Immature natural killer cell (primary cell): ENCODE data around the gene LEPROT. TPM values are rescaled to one million over a fixed set of nuclear protein-coding genes. Genes with fewer than 3 reads are reported as not detected.

Experiments
- DNase-seq, 3 donors: peaks; one replicate each; pipeline ENCODE4 v3.0.0; 2022; ENCODE audit warnings: mixed read lengths in 1 of 3
- H3K27ac Mint-ChIP-seq, 6 donors: one replicate each; pipeline ENCODE4 v1.8.0; 2020; ENCODE audit warnings: mixed read lengths in 6 of 6, mild to moderate bottlenecking in 5 of 6, inconsistent platforms in 4 of 6, moderate library complexity in 3 of 6
- H3K27me3 Mint-ChIP-seq, 3 donors: one replicate each; pipeline ENCODE4 v1.8.0; 2020 to 2021; ENCODE audit warnings: low read depth in 3 of 3, mild to moderate bottlenecking in 3 of 3, mixed read lengths in 3 of 3, moderate library complexity in 3 of 3, inconsistent platforms in 1 of 3
- H3K36me3 Mint-ChIP-seq, 3 donors: one replicate each; pipeline ENCODE4 v1.8.0; 2020; ENCODE audit warnings: mixed read lengths in 3 of 3, inconsistent platforms in 2 of 3, mild to moderate bottlenecking in 2 of 3
- H3K4me1 Mint-ChIP-seq, 2 donors: one replicate each; pipeline ENCODE4 v1.8.0; 2020; ENCODE audit warnings: inconsistent platforms in 2 of 2, mild to moderate bottlenecking in 2 of 2, mixed read lengths in 2 of 2, moderate library complexity in 1 of 2
- H3K4me3 Mint-ChIP-seq, 5 donors: one replicate each; pipeline ENCODE4 v1.8.0; 2020; ENCODE audit warnings: mild to moderate bottlenecking in 5 of 5, mixed read lengths in 5 of 5, inconsistent platforms in 3 of 5, moderate library complexity in 3 of 5
- H3K9me3 Mint-ChIP-seq, 6 donors: one replicate each; pipeline ENCODE4 v1.8.0; 2020; ENCODE audit warnings: mild to moderate bottlenecking in 6 of 6, mixed read lengths in 6 of 6, inconsistent platforms in 4 of 6, moderate library complexity in 3 of 6
- polyA plus RNA-seq, 3 donors: library from polyadenylated mRNA; unstranded; fragments of 300-500 nt; fragmentation: Illumina TruSeq; gene quantifications; one replicate each; pipeline ENCODE4 v1.2.3, GENCODE V29; 2021

The LEPROT gene
- polyA plus RNA-seq, 3 donors from 2014 or later = 11.9 to 24.8 (median 17.6) TPM

DNA sequence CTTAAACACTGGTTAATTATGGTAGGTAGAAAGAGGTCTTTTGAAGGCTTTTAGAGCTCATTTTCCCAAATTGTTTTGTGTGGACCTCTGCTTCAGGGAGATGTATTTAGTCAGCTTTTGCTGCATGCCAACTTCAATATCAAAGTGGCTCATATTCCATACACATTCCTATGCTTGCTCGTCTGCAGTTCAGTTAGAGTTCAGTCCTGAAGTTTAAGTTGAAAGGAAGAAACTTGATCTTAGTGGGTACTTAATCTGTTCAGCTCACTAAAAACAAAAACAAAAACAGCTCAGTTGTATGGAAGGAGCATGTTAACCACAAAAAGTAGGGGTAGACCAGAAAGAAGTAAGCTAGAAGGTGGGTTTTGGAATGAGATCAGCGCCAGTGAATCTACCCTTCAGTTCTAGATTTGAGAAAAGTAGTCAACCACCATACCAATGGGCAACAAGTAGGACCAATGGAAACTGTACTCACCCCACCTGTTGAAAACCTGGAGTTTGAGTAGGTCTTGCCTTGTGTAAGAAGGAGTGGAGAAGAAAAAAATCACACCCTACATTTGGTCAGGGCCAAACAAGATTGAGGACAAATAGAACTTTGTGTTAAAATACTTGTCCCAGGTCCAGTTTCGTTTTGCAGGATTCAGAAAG, 58.0 kb downstream of the LEPROT start:
- Mint-ChIP-seq H3K4me1 (no peaks in the 10 kb centered on the region), H3K9me3 (no peaks in the 10 kb centered on the region), H3K4me3 (no peak overlapping the region), H3K27me3 (peaks cover 2 to 4% (median 3%) of the 10 kb centered on the region in 3 donors), H3K27ac (no peak overlapping the region), H3K36me3 (no peaks in the 10 kb centered on the region)
- no peak for DNase-seq

DNA sequence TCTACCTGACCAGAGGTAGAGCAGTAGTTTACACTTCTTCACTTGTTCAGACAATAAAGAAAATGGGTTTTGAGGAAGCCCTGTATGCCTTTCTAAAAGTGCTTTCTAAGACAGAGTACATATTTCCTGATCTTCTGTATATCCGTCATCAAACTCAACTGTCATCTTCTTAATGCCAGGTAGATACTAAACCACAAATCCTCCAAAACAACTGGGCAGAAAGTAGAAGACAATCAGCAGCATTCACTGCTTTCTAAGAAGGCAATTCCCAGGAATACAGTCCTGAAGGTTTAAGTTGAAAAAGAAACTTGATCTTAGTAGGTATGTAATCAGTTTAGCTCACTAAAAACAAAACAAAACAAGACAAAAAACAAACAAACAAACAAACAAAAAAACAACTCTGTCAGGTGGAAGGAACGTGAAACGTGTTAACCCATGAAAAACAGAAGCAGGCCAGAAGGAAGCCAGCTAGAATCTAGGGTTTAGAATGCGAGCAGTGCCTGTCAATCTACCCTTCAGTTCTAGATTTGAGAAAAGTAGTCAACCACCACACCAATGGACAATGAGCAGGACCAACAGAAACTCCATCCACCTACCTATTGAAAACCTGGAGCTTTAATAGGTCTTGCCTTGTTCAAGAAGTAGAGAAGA, 59.2 kb downstream of the LEPROT start:
- Mint-ChIP-seq H3K27ac (no peak overlapping the region), H3K36me3 (no peaks in the 10 kb centered on the region), H3K27me3 (peaks cover 2 to 4% (median 3%) of the 10 kb centered on the region in 3 donors), H3K4me3 (no peak overlapping the region), H3K4me1 (no peaks in the 10 kb centered on the region), H3K9me3 (no peaks in the 10 kb centered on the region)
- no peak for DNase-seq

DNA sequence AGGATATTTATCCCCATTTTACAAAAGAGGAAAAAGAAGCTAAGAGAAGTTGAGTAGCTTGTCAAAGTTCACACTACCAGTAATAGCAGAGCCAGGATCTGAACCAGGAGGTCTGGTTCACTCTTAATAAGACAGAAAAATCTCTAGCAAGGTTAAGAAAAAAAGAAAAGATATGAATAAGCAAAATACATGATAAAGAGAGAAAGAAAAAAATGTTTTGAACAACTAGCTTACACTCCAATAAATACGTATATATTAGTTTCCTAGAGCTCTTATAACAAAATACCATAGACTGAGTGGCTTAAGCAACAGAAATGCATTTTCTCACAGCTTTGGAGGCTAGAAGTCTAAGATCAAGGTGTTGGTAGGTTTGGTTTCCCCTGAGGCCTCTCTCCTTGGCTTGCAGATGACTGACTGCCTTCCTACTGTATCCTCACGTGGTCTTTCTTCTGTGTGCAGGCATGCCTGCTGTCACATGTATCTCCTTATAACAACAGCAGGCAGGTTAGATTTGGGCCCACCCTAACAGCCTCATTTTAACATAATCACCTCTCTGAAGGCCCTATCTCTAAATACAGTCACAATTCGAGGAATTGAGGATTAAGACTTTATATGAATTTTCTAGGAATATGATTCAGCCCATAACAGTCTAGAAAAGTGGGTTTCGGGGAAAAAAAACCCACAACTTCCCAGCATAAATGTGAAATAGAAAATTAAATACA, 60.4 kb downstream of the LEPROT start:
- no peak overlapping the region for H3K4me3 Mint-ChIP-seq
- H3K4me1 Mint-ChIP-seq = no peaks in the 10 kb centered on the region
- peaks cover 0 to 4% (median 2%) of the 10 kb centered on the region in 3 donors for H3K27me3 Mint-ChIP-seq
- no peak overlapping the region for H3K27ac Mint-ChIP-seq
- no peaks in the 10 kb centered on the region for H3K36me3 Mint-ChIP-seq
- H3K9me3 Mint-ChIP-seq = no peaks in the 10 kb centered on the region
- DNase-seq = no peak

GRCh38 chr1:65483993-65484754, 63.7 kb downstream of the LEPROT start:
- peaks cover 0 to 3% (median 0%) of the 10 kb centered on the region in 6 donors for H3K9me3 Mint-ChIP-seq
- H3K27me3 Mint-ChIP-seq = peaks cover 0 to 2% (median 2%) of the 10 kb centered on the region in 3 donors
- no peak overlapping the region for H3K4me3 Mint-ChIP-seq
- no peaks in the 10 kb centered on the region for H3K4me1 Mint-ChIP-seq
- no peak overlapping the region for H3K27ac Mint-ChIP-seq
- peaks cover 0 to 4% (median 4%) of the 10 kb centered on the region in 3 donors for H3K36me3 Mint-ChIP-seq
- no peak for DNase-seq

Other genes starting within 250 kb of the LEPROT start
- under 1 TPM in 2 of 3 donors, not detected in 1; 0.04 to 0.06 TPM for gene DNAJC6, start 111.1 kb upstream of the LEPROT start, polyA plus RNA-seq
- 1 to 10 TPM; 2.2 to 6.3 (median 2.4) TPM for gene LEPR, start within 50 bp of the LEPROT start, polyA plus RNA-seq